Measurements from ENCODE around the gene WDR18. TPM values are rescaled to one million over a fixed set of nuclear protein-coding genes. Genes with fewer than 3 reads are reported as not detected.

The WDR18 gene
- total and polyA plus RNA-seq, 2 of the 4 experiments (the other 2 are of a cell fraction), result 37.1 to 56.9 TPM

GRCh38 chr19:958967-959855 lies 24.9 kb upstream of the WDR18 start:
- ChIA-PET CTCF (no interaction called here), POLR2A (ENCODE audit: unreplicated experiment) (no interaction called here)
- no peak overlapping the region for H2AFZ ChIP-seq (replicated peaks; ENCODE audit: low read length, poor library complexity)
- no peak overlapping the region for H2BK15ac ChIP-seq (ENCODE audit: low read depth, low read length)
- H2AK5ac ChIP-seq (ENCODE audit: low read depth, low read length), result peak overlapping the region; percentile 33; the same call in 1 of the 2 replicates
- no peak overlapping the region for H4K91ac ChIP-seq (ENCODE audit: insufficient read depth, low read depth, low read length)
- no peak overlapping the region for H3K9ac ChIP-seq (ENCODE audit: low read depth, low read length)
- H2AK9ac ChIP-seq (replicated peaks; ENCODE audit: low read depth, low read length, poor library complexity), result no peak overlapping the region
- no peak overlapping the region for H4K8ac ChIP-seq (ENCODE audit: low read depth in 2 of 2, low read length in 2 of 2)
- H3K36me3 ChIP-seq (ENCODE audit: control insufficient read depth, insufficient read depth, low read length), result peaks cover 44% of the 10 kb centered on the region
- 89% methylated on average over 21 of the region's 36 CpGs; no CpG with 5 or more reads in 1 of the 2 experiments for WGBS, 2 experiments (ENCODE audit: extremely low coverage in 2 of 2, insufficient read length in 1 of 2)
- no peak overlapping the region for H3K4me3 ChIP-seq (ENCODE audit: insufficient read depth, low read depth, low read length)
- ATAC-seq (ENCODE audit: low read depth) (no peak), DNase-seq (peak; percentile 67)
- H3K18ac ChIP-seq (ENCODE audit: low read depth, low read length), result no peak overlapping the region
- H3K27ac ChIP-seq (ENCODE audit: insufficient read depth, low read length), result no peak overlapping the region
- H3K9me1 ChIP-seq (ENCODE audit: insufficient read depth, low read length), result peaks cover 9% of the 10 kb centered on the region; the same call in 1 of the 2 replicates
- H4K20me1 ChIP-seq (ENCODE audit: insufficient read depth, low read length), result peaks cover 49% of the 10 kb centered on the region
- no peak overlapping the region for H3K4me2 ChIP-seq (ENCODE audit: low read depth, low read length)
- intact Hi-C loops (cut with micrococcal nuclease) (no loop called here), dilution Hi-C loops (cut with HindIII; ENCODE audit: low sequenced_read_pairs, unreplicated experiment) (no loop called here), in situ Hi-C loops (cut with MboI; ENCODE audit: low sequenced_read_pairs) (no loop called here)
- H2BK20ac ChIP-seq (ENCODE audit: low read depth, low read length), result no peak overlapping the region
- peaks cover 50 to 88% of the 10 kb centered on the region in 2 experiments for H3K79me1 ChIP-seq (ENCODE audit: low read depth in 1 of 2, low read length in 2 of 2)
- H4K5ac ChIP-seq (ENCODE audit: low read depth, low read length), result no peak overlapping the region
- TF ChIP-seq POLR2A (IDR thresholded peaks at IDR 0.05; ENCODE audit: low read depth, low read length) (no peak), MXI1 (IDR thresholded peaks at IDR 0.05; ENCODE audit: borderline replicate concordance, low read depth, low read length) (no peak), CEBPB (IDR thresholded peaks at IDR 0.05; ENCODE audit: low read depth, low read length) (peak; percentile 55), USF2 (IDR thresholded peaks at IDR 0.05; ENCODE audit: low read depth, low read length) (no peak), FOS (IDR thresholded peaks at IDR 0.05; ENCODE audit: low read depth, low read length) (peak; percentile 44; the same call in 1 of the 2 replicates), SMC3 (IDR thresholded peaks at IDR 0.05; ENCODE audit: low read depth, low read length) (no peak), RFX5 (IDR thresholded peaks at IDR 0.05; ENCODE audit: low read depth, low read length) (no peak), BHLHE40 (IDR thresholded peaks at IDR 0.05; ENCODE audit: low read depth, low read length) (peak; percentile 87)
- H3K56ac ChIP-seq (ENCODE audit: extremely low read depth, insufficient read depth, low read length), result no peak overlapping the region
- no peak overlapping the region for H2BK5ac ChIP-seq (ENCODE audit: low read depth, low read length, poor library complexity, severe bottlenecking)
- H3K4me1 ChIP-seq (ENCODE audit: control insufficient read depth, insufficient read depth, low read length), result peaks cover 20% of the 10 kb centered on the region
- no peak overlapping the region for H2BK120ac ChIP-seq (ENCODE audit: low read depth, low read length)
- no peak overlapping the region for H3K4ac ChIP-seq (ENCODE audit: low read depth, low read length)
- H3K23ac ChIP-seq (ENCODE audit: low read depth, low read length), result no peak overlapping the region
- H3K9me3 ChIP-seq (ENCODE audit: control insufficient read depth, insufficient read depth, low read length), result no peaks in the 10 kb centered on the region
- BruUV-seq (replicated peaks), result no TSS peak
- no peaks in the 10 kb centered on the region for H3K27me3 ChIP-seq (ENCODE audit: control insufficient read depth, insufficient read depth, low read length)
- no peak overlapping the region for H3K14ac ChIP-seq (replicated peaks; ENCODE audit: low read depth, low read length)
